H9 (cell line): Measurements from ENCODE around the gene CELF3. TPM values are rescaled to one million over a fixed set of nuclear protein-coding genes. Genes with fewer than 3 reads are reported as not detected.

Experiments used
- DNase-seq: peaks from one replicate; pipeline ENCODE4 v3.0.0-alpha.2; 2017
- H2AFZ ChIP-seq: one replicate; pipeline ENCODE4 v1.6.1; 2013; ENCODE audit warnings: mild to moderate bottlenecking, low read length, control low read depth, moderate library complexity
- H2AK5ac ChIP-seq: 2 replicates; pipeline ENCODE4 v1.6.1; 2013; ENCODE audit warnings: low read length, control low read depth, mixed read lengths; ENCODE audit not compliant: insufficient read length
- H2BK120ac ChIP-seq: one replicate; pipeline ENCODE4 v1.6.1; 2013; ENCODE audit warnings: low read depth, mild to moderate bottlenecking, low read length, control low read depth, inconsistent platforms; ENCODE audit not compliant: poor library complexity, severe bottlenecking
- H2BK12ac ChIP-seq: 2 replicates; pipeline ENCODE4 v1.6.1; 2013; ENCODE audit warnings: low read length, control low read depth, mixed read lengths, low read depth; ENCODE audit not compliant: insufficient read length
- H2BK15ac ChIP-seq: 2 replicates; pipeline ENCODE4 v1.6.1; 2013; ENCODE audit warnings: low read depth, low read length, control low read depth
- H2BK20ac ChIP-seq: one replicate; pipeline ENCODE4 v1.6.1; 2013; ENCODE audit warnings: low read depth, mild to moderate bottlenecking, low read length, control low read depth, inconsistent platforms; ENCODE audit not compliant: poor library complexity, severe bottlenecking
- H2BK5ac ChIP-seq: 2 replicates; pipeline ENCODE4 v1.6.1; 2013; ENCODE audit warnings: low read length, control low read depth, mixed read lengths; ENCODE audit not compliant: insufficient read length
- H3K14ac ChIP-seq: 2 replicates; pipeline ENCODE4 v1.6.1; 2013; ENCODE audit warnings: low read length, control low read depth; ENCODE audit not compliant: insufficient read depth
- H3K18ac ChIP-seq: 2 replicates; pipeline ENCODE4 v1.6.1; 2013; ENCODE audit warnings: low read depth, mild to moderate bottlenecking, mixed read lengths, low read length, control low read depth; ENCODE audit not compliant: insufficient read length
- H3K23ac ChIP-seq: 2 replicates; pipeline ENCODE4 v1.6.1; 2013; ENCODE audit warnings: low read length, control low read depth, mixed read lengths, low read depth; ENCODE audit not compliant: insufficient read length
- H3K23me2 ChIP-seq: 2 replicates; pipeline ENCODE4 v1.6.1; 2013; ENCODE audit warnings: low read depth, mild to moderate bottlenecking, mixed read lengths, low read length, control low read depth; ENCODE audit not compliant: insufficient read length, poor library complexity, severe bottlenecking
- H3K27ac ChIP-seq: 2 replicates; pipeline ENCODE4 v1.5.1; 2013; ENCODE audit warnings: low read length, control low read depth, mixed read lengths, low read depth; ENCODE audit not compliant: insufficient read length
- H3K27me3 ChIP-seq: 2 replicates; pipeline ENCODE4 v1.6.1; 2013; ENCODE audit warnings: low read length, control low read depth, inconsistent platforms; ENCODE audit not compliant: insufficient read depth
- H3K4ac ChIP-seq: 2 replicates; pipeline ENCODE4 v1.6.1; 2013; ENCODE audit warnings: low read depth, mild to moderate bottlenecking, control low read depth, inconsistent platforms, low read length, moderate library complexity
- H3K4me1 ChIP-seq: 2 replicates; pipeline ENCODE4 v1.6.1; 2013; ENCODE audit warnings: low read length, control low read depth, inconsistent platforms; ENCODE audit not compliant: insufficient read depth
- H3K4me2 ChIP-seq: 2 replicates; pipeline ENCODE4 v1.6.1; 2013; ENCODE audit warnings: low read length, control low read depth, mixed read lengths; ENCODE audit not compliant: insufficient read length, insufficient read depth
- H3K56ac ChIP-seq: 2 replicates; pipeline ENCODE4 v1.6.1; 2013; ENCODE audit warnings: low read depth, mild to moderate bottlenecking, mixed read lengths, low read length, control low read depth; ENCODE audit not compliant: insufficient read length
- H3K79me1 ChIP-seq: 2 replicates; pipeline ENCODE4 v1.6.1; 2013; ENCODE audit warnings: low read depth, mild to moderate bottlenecking, moderate library complexity, low read length, control low read depth, inconsistent platforms; ENCODE audit not compliant: insufficient read depth, poor library complexity, severe bottlenecking
- H3K79me2 ChIP-seq: 2 replicates; pipeline ENCODE4 v1.6.1; 2013; ENCODE audit warnings: low read length, control low read depth, inconsistent platforms; ENCODE audit not compliant: insufficient read depth
- H3K9ac ChIP-seq: 2 replicates; pipeline ENCODE4 v1.6.1; 2013; ENCODE audit warnings: low read length, control low read depth, mixed read lengths; ENCODE audit not compliant: insufficient read length; ENCODE audit errors: extremely low read depth
- H3K9me3 ChIP-seq: one replicate; pipeline ENCODE4 v1.6.1; 2013; ENCODE audit warnings: low read depth, low read length, inconsistent platforms; ENCODE audit not compliant: control insufficient read depth
- H3T11ph ChIP-seq: one replicate; pipeline ENCODE4 v1.6.1; 2013; ENCODE audit warnings: mild to moderate bottlenecking, low read length, control low read depth, inconsistent platforms
- H4K20me1 ChIP-seq: one replicate; pipeline ENCODE4 v1.6.1; 2013; ENCODE audit not compliant: control insufficient read depth, insufficient read length, insufficient read depth
- H4K5ac ChIP-seq: 2 replicates; pipeline ENCODE4 v1.6.1; 2013; ENCODE audit warnings: low read depth, mild to moderate bottlenecking, mixed read lengths, low read length, control low read depth; ENCODE audit not compliant: insufficient read length
- H4K8ac ChIP-seq: replicated peaks from 2 replicates; pipeline ENCODE4 v1.6.1; 2013; ENCODE audit warnings: low read length, control low read depth, mixed read lengths, low read depth; ENCODE audit not compliant: insufficient read length
- H4K91ac ChIP-seq: 2 replicates; pipeline ENCODE4 v1.6.1; 2013; ENCODE audit warnings: low read depth, mild to moderate bottlenecking, moderate library complexity, mixed read lengths, low read length, control low read depth; ENCODE audit not compliant: insufficient read length
- H3K27ac Mint-ChIP-seq, 3 experiments: 2 replicates in 2 of 3; 3 replicates in 1 of 3; pipeline ENCODE4 v1.8.0; 2020 to 2021; ENCODE audit warnings: mixed read lengths in 3 of 3, mild to moderate bottlenecking in 1 of 3, moderate library complexity in 1 of 3
- H3K27me3 Mint-ChIP-seq: 2 replicates; pipeline ENCODE4 v1.8.0; 2021; ENCODE audit warnings: low read depth, mild to moderate bottlenecking, moderate library complexity, mixed read lengths
- H3K36me3 Mint-ChIP-seq, 3 experiments: 2 replicates in 2 of 3; 3 replicates in 1 of 3; pipeline ENCODE4 v1.8.0; 2020 to 2021; ENCODE audit warnings: low read depth in 3 of 3, mixed read lengths in 3 of 3; ENCODE audit not compliant: insufficient read depth in 1 of 3
- H3K4me1 Mint-ChIP-seq, 2 experiments: 2 replicates each; pipeline ENCODE4 v1.8.0; 2020; ENCODE audit warnings: mixed read lengths in 2 of 2
- H3K4me3 Mint-ChIP-seq, 2 experiments: 2 replicates in 1 of 2; 3 replicates in 1 of 2; pipeline ENCODE4 v1.8.0; 2020 to 2021; ENCODE audit warnings: mild to moderate bottlenecking in 2 of 2, mixed read lengths in 2 of 2, moderate library complexity in 1 of 2
- H3K9me3 Mint-ChIP-seq, 2 experiments: 2 replicates in 1 of 2; 3 replicates in 1 of 2; pipeline ENCODE4 v1.8.0; 2020; ENCODE audit warnings: mild to moderate bottlenecking in 2 of 2, mixed read lengths in 2 of 2, moderate library complexity in 1 of 2
- CTCF ChIP-seq: fragments of 200-600 bp; sonication (generic); conservative IDR thresholded peaks from 3 replicates; pipeline ENCODE4 v1.8.0; 2021; ENCODE audit warnings: antibody characterized with exemption, mild to moderate bottlenecking
- WGBS: extraction: QIAGEN DNeasy Blood & Tissue Kit; methylation state at CpG from one replicate; pipeline ENCODE4 v1.1.7; 2013; ENCODE audit warnings: missing lambda C conversion rate, low lambda C conversion rate, mixed read lengths; ENCODE audit not compliant: insufficient read length; ENCODE audit errors: extremely low coverage; 5-methylcytosine and 5-hydroxymethylcytosine counted together
- total RNA-seq: library from RNA; stranded (reverse); gene quantifications from 2 replicates; pipeline ENCODE4 v1.2.1, GENCODE V29; 2021

CELF3 gene
- total RNA-seq, 1 experiment from 2014 or later = 0.90 TPM

- H3K27me3 Mint-ChIP-seq = peaks cover 18% of the 10 kb centered on the region
- H3T11ph ChIP-seq = no peak overlapping the region
- H3K4me2 ChIP-seq = no peak overlapping the region
- no peak overlapping the region for H3K27ac ChIP-seq
- no peak overlapping the region for H3K18ac ChIP-seq
- no peaks in the 10 kb centered on the region for H3K79me2 ChIP-seq
- no peak overlapping the region for H2BK20ac ChIP-seq
- no peaks in the 10 kb centered on the region for H3K79me1 ChIP-seq
- no peak overlapping the region for H3K9ac ChIP-seq
- no peak overlapping the region for H2AK5ac ChIP-seq
- H3K9me3 Mint-ChIP-seq = peaks cover 18 to 24% of the 10 kb centered on the region in 2 experiments
- peaks cover 8 to 12% of the 10 kb centered on the region in 2 experiments for H3K4me1 Mint-ChIP-seq
- H3K56ac ChIP-seq = no peak overlapping the region
- H3K14ac ChIP-seq = no peak overlapping the region
- H3K4me3 Mint-ChIP-seq = no peak overlapping the region
- H2AFZ ChIP-seq = no peak overlapping the region
- H4K5ac ChIP-seq = no peak overlapping the region
- H3K27me3 ChIP-seq = no peaks in the 10 kb centered on the region
- H3K9me3 ChIP-seq = peaks cover 15% of the 10 kb centered on the region
- no peaks in the 10 kb centered on the region for H3K23me2 ChIP-seq
- no peak overlapping the region for H4K91ac ChIP-seq
- H3K27ac Mint-ChIP-seq = no peak overlapping the region
- no peak overlapping the region for H4K8ac ChIP-seq
- no peak overlapping the region for H3K23ac ChIP-seq
- WGBS = no CpG with 5 or more reads among the region's 4 CpGs
- H2BK5ac ChIP-seq = no peak overlapping the region
- no peak overlapping the region for H2BK120ac ChIP-seq
- H3K4ac ChIP-seq = no peak overlapping the region
- peaks cover 7 to 21% (median 18%) of the 10 kb centered on the region in 3 experiments; a peak in 5 of 7 replicates for H3K36me3 Mint-ChIP-seq
- H2BK12ac ChIP-seq = no peak overlapping the region
- no peak for TF ChIP-seq CTCF
- H3K4me1 ChIP-seq = no peaks in the 10 kb centered on the region
- H2BK15ac ChIP-seq = no peak overlapping the region
- no peak for DNase-seq
- H4K20me1 ChIP-seq = no peaks in the 10 kb centered on the region
These were observed 24.9 kb upstream of the CELF3 start for GRCh38 chr1:151741516-151741915.
